ENCODE measurements around the gene ZNF280B.
"Not testable (repeated sequence)": the region's sequence is repeated elsewhere in the genome, so short reads cannot be mapped to it uniquely, and the experiment has no call there.

ZNF280B gene

GRCh38 chr22:22535662-22536061 is 27.1 kb upstream of the ZNF280B start:
- no peak for DNase-seq (ENCODE audit: low spot score)

DNA sequence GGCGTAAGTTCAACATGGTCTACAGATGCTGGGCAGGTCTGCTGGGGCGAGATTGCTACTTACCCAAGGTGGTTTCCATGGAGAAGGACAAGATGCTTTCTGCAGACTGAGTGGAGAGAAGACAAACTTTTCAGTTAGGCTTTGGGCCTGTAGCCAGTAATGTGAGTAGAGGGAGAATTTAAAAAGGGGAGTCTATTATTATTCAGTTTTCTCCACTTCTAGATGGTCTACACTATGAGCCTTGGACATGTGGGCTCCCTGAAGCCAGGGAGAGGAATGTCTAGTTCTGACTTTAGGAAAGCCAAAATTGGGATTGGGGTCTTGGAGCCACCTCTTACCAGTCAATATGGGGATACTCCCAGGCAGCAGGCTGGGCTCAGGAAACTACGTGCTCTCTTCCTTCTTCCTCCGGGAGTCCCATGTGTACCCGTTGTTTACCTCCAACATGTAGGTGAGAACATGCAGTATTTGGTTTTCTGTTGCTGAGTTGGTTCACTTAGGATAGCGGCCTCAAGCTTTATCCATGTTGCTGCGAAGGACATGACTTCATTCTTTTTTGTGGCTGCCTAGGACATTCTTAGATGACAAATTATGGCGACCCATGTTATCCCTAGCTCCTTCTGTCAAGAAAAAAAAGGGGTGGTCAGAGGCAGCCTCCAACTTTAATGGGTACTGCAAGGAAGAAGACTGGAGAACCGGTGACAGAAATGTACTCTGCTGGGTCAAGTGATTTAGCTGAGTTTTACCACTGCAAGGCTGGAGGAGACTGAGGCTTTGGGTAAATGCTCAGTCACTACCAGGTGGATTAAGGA is 26.3 kb upstream of the ZNF280B start:
- no peak for DNase-seq (ENCODE audit: low spot score)

- no peak for DNase-seq (ENCODE audit: low spot score)
Observed at GRCh38 chr22:22533863-22534262, 25.3 kb upstream of the ZNF280B start.

GRCh38 chr22:22533417-22533816 is 24.9 kb upstream of the ZNF280B start:
- no peak for DNase-seq (ENCODE audit: low spot score)

GRCh38 chr22:22532547-22533071 is 24.1 kb upstream of the ZNF280B start:
- not testable (repeated sequence) for DNase-seq (ENCODE audit: low spot score)

GRCh38 chr22:22531770-22532546 is 23.4 kb upstream of the ZNF280B start:
- no peak for DNase-seq (ENCODE audit: low spot score)

DNA sequence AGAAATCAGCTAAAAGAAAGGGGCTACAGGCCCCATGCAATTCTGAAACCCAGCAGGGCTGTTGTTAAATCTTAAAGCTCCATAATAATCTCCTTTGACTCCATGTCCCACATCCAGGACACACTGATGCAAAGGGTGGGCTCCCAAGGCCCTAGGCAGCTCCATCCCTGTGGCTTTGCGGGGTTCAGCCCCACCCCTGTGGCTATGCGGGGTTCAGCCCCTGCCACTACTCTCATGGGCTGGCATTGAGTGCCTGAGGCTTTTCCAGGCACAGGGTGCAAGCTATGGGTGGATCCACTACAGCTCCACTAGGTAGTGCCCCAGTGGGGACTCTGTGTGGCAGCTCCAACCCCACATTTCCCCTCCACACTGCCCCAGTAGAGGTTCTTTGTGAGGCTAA is 20.2 kb upstream of the ZNF280B start:
- DNase-seq (ENCODE audit: low spot score), result no peak

DNA sequence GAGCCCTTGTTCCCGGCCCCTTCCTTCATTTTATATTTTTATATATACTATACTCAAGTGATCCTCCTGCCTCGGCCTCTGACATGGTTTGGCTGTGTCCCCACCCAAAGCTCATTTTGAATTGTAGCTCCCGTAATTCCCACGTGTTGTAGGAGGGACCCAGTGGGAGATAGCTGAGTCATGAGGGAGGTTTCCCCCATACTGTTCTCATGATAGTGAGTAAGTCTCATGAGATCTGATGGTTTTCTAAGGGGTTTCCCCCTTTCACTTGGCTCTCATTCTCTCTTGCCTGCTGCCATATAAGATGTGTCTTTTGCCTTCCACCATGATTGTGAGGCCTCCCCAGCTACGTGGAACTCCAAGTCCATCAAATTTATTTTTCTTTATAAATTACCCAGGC is 18.8 kb upstream of the ZNF280B start:
- DNase-seq (ENCODE audit: low spot score), result no peak

DNA sequence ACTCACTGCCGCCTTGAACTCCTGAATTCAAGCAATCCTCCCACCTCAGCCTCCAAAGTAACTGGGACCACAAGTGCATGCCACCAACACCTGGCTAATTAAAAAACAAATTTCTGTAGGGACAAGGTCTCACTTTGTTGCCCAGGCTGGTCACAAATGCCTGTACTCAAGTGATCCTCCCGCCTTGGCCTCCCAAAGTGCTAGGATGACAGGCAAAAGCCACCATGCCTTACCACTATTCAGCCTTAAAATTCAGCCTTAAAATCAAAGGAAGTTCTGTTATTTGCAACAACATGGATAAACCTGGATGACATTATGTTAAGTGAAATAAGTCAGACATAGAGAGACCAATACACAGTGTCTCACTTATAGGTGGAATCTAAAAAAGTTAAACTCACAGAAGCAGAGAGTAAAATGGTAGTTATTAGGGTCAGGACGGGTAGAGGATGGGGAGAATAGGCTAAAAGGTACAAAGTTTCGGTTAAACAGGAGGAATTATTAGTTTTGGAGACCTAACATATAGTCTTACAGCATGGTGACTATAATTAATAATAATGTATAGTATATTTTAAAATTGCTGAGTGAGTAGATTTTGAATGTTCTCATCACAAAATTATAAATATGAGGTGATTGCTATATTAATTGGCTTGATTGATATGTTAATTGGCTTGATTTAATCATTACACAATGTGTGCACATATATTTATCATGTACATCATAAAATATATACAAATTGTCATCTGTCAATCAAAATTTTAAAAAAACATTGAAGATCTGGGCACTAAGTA is 17.8 kb upstream of the ZNF280B start:
- DNase-seq (ENCODE audit: low spot score), result no peak

DNA sequence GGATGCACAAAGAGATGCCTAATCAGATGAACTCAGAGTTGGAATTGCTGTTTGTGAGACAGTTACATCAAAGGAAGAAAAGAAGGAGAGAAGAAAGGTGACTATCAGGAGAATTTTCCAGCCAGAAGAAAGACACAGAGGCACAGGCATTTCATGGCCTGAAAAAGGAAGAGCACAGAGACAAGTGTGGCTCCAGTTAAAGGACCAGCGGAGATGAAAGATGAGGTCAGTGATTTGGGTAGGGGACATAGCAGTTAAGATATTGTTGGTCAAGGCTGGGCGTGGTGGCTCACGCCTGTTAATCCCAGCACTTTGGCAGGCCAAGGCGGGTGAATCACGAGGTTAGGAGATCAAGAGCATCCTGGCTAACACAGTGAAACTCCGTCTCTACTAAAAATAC is 15.0 kb upstream of the ZNF280B start:
- DNase-seq (ENCODE audit: low spot score), result no peak

- no peak for DNase-seq (ENCODE audit: low spot score)
Observed at GRCh38 chr22:22521631-22522030, 13.1 kb upstream of the ZNF280B start.

DNA sequence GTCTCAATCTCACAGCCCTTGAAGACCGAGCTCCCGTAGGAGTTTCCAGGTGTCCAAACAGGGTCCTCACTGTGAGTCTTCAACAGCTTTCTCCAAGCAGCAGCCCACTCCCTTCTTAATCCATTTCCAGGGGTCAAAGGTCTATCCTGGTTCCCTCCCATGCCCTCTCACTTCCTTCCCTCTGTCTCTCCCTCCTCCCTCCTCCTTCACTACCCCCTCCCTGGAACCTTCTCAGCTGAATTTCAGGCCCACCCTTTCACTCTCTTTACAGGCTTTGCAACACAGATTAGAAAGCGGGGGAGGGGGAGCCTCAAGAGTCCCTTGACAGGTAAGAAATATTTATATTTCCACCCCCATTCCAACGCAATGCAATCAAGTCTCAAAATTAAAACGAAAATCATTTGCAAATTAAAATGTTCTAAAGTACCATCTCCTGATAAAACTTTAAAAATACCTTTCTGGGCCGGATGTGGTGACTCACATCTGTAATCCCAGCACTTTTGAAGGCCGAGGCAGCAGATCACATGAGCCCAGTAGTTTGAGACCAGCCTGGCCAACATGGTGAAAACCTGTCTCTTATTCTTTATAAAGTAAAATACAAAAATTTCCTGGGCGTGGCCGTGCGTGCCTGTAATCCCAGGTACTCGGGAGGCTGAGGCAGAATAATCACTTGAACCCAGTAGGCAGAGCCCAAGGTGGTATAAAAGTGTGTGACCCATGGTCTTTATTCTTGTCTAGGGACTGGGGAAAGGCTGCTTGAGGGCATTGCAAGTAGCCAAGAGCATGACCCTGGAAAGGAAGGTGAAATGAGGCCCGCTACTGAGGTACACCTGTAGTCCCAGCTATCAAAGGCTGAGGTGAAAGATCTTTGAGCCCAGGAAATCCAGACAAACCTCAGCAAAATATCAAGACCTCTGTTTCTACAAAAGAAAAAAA is 12.4 kb upstream of the ZNF280B start:
- DNase-seq (ENCODE audit: low spot score), result no peak

GRCh38 chr22:22520020-22520656 is 11.6 kb upstream of the ZNF280B start, which contains the start of gene ZNF280A:
ZNF280A (minus strand) TSS chr22:22520270; CDS start chr22:22515630, 4,640 bp downstream.
- no peak for DNase-seq (ENCODE audit: low spot score)

GRCh38 chr22:22519591-22519990 is 11.0 kb upstream of the ZNF280B start:
- DNase-seq (ENCODE audit: low spot score), result no peak

GRCh38 chr22:22516992-22517391 is 8.4 kb upstream of the ZNF280B start:
- no peak for DNase-seq (ENCODE audit: low spot score)

GRCh38 chr22:22515890-22516289 is 7.3 kb upstream of the ZNF280B start:
- no peak for DNase-seq (ENCODE audit: low spot score)

DNA sequence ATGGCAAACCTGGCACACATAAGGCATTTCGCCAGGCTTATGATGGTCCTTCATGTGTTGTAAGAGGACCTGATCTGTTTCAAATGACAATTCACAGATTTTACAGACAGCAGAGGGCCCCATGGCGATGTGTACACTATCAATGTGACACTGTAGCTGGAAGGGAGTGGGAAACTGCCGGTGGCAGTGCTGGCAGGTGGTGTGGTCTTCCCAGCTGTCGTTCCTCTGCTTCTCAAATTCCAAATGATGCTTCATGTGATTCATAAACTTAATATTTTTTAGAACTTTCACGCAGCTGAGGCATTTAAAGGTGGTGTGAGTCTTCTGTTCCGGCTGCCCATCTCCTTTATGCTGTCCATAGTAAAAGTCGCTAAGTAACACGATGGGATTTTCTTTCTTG is 5.9 kb upstream of the ZNF280B start:
- not testable (repeated sequence) for DNase-seq (ENCODE audit: low spot score)

DNA sequence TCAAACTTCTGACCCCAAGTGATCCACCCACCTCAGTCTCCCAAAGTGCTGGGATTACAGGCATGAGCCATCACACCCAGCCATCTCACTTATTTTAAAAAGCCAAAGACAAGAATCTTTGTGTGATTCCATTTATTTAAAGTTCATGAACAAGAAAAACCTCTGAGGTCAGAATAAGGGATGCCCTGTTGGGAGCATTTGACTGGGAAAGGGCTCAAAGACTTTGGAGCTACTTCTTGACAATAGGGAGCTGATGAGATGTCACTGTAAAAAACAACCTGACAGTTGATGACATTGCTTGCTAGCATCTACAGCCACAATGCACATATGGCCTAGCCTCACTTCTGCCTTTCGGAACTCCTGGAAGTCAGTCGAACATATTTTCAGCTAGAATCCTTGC is 5.1 kb upstream of the ZNF280B start:
- DNase-seq (ENCODE audit: low spot score), result no peak

DNA sequence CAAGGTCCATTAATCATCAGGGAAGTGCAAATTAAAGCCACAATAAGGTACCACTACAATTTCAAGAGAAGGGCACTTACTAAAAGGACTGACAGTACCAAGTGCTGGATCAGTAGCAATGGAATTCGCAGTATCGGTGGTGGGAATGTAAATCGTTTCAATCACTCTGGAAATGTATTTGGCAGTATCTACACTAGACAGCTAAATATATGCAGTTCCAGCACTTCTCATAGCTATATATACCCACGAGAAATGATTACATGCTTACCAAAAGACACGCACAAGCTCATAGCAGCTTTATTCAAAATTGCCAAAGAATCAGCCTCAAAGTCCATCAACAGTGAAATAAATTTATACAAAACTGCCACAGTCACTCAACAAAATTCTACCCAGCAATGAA is 4.4 kb upstream of the ZNF280B start:
- DNase-seq (ENCODE audit: low spot score), result no peak

DNA sequence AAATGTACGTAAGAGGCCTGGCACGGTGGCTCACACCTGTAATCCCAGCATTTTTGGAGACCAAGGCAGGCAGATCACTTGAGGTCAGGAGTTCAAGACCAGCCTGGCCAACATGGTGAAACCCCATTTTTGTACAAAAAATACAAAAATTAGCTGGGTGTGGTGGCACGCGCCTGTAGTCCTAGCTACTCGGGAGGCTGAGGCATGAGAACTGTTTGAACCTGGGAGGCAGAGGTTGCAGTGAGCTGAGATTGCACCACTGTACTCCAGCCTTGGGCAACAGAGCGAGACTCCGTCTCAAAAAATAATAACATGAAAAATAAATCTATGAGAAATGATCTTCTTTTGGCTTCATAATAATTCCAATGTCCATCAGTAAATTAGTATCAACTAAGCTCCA is 2.3 kb upstream of the ZNF280B start:
- not testable (repeated sequence) for DNase-seq (ENCODE audit: low spot score)

DNA sequence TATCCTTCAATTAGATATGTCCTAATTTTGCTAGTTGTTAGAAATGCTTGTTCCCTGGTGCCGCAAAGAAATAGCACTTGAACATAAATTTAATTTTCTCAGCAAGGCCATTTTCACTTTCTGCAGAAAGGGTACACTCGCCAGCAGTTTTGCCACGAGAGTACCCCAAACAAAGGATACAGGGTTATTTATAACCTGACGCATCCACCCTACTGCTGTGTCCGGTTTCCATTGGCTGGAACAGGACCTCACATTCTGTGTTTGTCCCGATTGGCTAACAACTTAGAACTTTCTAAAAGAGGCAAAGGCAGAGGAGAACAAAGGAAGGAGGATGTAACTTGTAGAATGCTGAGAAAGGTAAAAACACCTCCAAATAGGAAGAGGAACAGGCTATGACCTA is 1.4 kb upstream of the ZNF280B start:
- DNase-seq (ENCODE audit: low spot score), result not testable (repeated sequence)

All from CD4-positive, alpha-beta T cell treated with Interleukin-2 at 100 ng/mL for 4 hours (primary cell).